ENCODE results near the gene PRRX2.

The PRRX2 gene

GRCh38 chr9:129719135-129719534, 53.7 kb downstream of the PRRX2 start:
- Histone ChIP-seq H3K4me3 (ENCODE audit: control insufficient read depth in 1 of 7, extremely low read depth in 1 of 7, insufficient read depth in 4 of 7, low read depth in 2 of 7, low read length in 6 of 7) (no peak overlapping the region), H3K4me1 (ENCODE audit: control extremely low read depth in 1 of 4, control insufficient read depth in 4 of 4, insufficient read depth in 4 of 4, low read length in 3 of 4) (peaks cover 0 to 6% (median 0%) of the 10 kb centered on the region in 4 experiments), H3K36me3 (ENCODE audit: control insufficient read depth in 4 of 4, insufficient read depth in 4 of 4, low read length in 3 of 4) (no peaks in the 10 kb centered on the region), H3K27me3 (replicated peaks in 2 of 5; ENCODE audit: control insufficient read depth in 4 of 5, insufficient read depth in 5 of 5, low read length in 4 of 5) (peaks cover 0 to 11% (median 5%) of the 10 kb centered on the region in 5 experiments), H3K27ac (ENCODE audit: insufficient read depth in 1 of 2, low read depth in 1 of 2, low read length in 2 of 2, poor library complexity in 1 of 2, severe bottlenecking in 2 of 2) (no peak overlapping the region), H3K9me3 (ENCODE audit: control extremely low read depth in 1 of 5, control insufficient read depth in 4 of 5, insufficient read depth in 2 of 5, low read depth in 1 of 5, low read length in 4 of 5) (no peaks in the 10 kb centered on the region)
- ChIA-PET CTCF (interaction anchor here (1.2 kb wide), 1 partner anchor 9 kb away, joined by 3 read pairs; no protein-coding TSS in a partner anchor), POLR2A (no interaction called here)
- no peak for DNase-seq
- WGBS (ENCODE audit: insufficient coverage): 67% methylated on average over 38 of the region's 38 CpGs

DNA sequence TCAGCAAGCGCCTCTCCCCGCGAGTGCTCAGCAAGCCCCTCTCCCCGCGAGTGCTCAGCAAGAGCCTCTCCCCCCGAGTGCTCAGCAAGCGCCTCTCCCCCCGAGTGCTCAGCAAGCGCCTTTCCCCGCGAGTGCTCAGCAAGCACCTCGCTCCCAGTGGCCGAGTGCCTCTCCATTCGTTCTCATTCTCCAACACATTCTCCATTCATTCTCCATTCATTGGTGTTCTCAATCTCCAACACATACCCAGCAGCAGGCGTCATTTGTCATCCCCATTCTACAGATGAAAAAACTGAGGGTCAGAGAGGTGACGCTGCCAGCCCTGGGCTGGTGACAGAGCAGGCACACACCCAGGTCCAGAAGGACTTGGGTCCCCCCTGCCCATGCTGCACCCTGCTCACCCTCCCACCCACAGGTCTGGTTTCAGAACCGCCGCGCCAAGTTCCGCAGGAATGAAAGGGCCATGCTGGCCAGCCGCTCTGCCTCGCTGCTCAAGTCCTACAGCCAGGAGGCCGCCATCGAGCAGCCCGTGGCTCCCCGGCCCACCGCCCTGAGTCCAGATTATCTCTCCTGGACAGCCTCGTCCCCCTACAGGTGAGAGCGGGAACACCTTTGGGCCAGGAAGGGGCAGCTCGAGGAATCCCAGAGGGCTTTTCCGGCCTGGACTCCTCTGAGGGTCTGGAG, 54.9 kb downstream of the PRRX2 start:
- no peaks in the 10 kb centered on the region for H3K4me1 ChIP-seq (ENCODE audit: control extremely low read depth in 1 of 4, control insufficient read depth in 4 of 4, insufficient read depth in 4 of 4, low read length in 3 of 4)
- H3K36me3 ChIP-seq (ENCODE audit: control insufficient read depth in 4 of 4, insufficient read depth in 4 of 4, low read length in 3 of 4): no peaks in the 10 kb centered on the region
- peak in 1 of 3 donors; percentile 19 for DNase-seq
- 88% methylated on average over 21 of the region's 31 CpGs for WGBS (ENCODE audit: insufficient coverage)
- POLR2A ChIA-PET: no interaction called here
- no peaks in the 10 kb centered on the region for H3K9me3 ChIP-seq (ENCODE audit: control extremely low read depth in 1 of 5, control insufficient read depth in 4 of 5, insufficient read depth in 2 of 5, low read depth in 1 of 5, low read length in 4 of 5)
- H3K4me3 ChIP-seq (ENCODE audit: control insufficient read depth in 1 of 7, extremely low read depth in 1 of 7, insufficient read depth in 4 of 7, low read depth in 2 of 7, low read length in 6 of 7): no peak overlapping the region
- peaks cover 0 to 11% (median 3%) of the 10 kb centered on the region in 5 experiments for H3K27me3 ChIP-seq (replicated peaks in 2 of 5; ENCODE audit: control insufficient read depth in 4 of 5, insufficient read depth in 5 of 5, low read length in 4 of 5)
- H3K27ac ChIP-seq (ENCODE audit: insufficient read depth in 1 of 2, low read depth in 1 of 2, low read length in 2 of 2, poor library complexity in 1 of 2, severe bottlenecking in 2 of 2): no peak overlapping the region
- CTCF ChIA-PET: interaction anchor here (1.2 kb wide), 1 partner anchor 9 kb away, joined by 3 read pairs; no protein-coding TSS in a partner anchor

DNA sequence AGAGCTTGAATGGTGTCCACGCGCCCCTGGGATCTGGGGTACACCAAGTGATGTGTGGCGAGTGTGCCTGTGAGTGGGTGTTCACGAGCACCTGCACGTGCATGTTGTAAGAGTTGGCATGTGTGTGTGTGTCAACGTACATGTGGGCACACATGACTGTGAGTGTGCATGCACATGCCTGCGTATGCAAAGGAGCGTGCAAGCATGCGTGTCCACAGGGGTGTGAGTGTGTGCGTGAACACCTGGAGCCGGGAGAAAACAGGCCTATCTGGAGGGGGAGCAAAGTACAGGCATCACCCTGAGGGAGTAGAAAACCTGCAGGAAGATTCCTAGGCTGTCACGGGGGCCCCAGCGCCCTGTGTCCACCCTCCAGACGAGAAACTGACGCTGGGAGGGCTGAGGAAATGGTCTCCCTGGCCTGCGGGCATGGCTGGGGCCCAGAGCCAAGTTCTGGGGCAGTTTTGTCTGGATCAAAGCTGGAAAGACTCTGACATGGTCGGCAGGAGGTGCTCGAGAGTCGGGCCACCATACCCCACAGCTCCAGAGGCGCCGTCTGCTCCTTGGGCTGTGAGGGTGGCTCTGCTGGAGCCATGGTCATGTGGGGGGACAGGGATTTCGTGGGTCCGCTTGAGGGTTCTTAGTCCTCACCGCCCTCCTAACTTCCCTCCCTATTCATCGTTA, 55.6 kb downstream of the PRRX2 start:
- ChIA-PET CTCF (interaction anchor here (1.2 to 1.7 kb wide), 2 partner anchors 9 to 19 kb away, joined by 3 to 4 read pairs; no protein-coding TSS in a partner anchor), POLR2A (interaction anchor here (0.5 kb wide), 1 partner anchor 38 kb away, joined by 3 read pairs; no protein-coding TSS in a partner anchor)
- Histone ChIP-seq H3K36me3 (ENCODE audit: control insufficient read depth in 4 of 4, insufficient read depth in 4 of 4, low read length in 3 of 4) (no peaks in the 10 kb centered on the region), H3K27me3 (replicated peaks in 2 of 5; ENCODE audit: control insufficient read depth in 4 of 5, insufficient read depth in 5 of 5, low read length in 4 of 5) (peaks cover 0 to 11% (median 3%) of the 10 kb centered on the region in 5 experiments), H3K27ac (ENCODE audit: insufficient read depth in 1 of 2, low read depth in 1 of 2, low read length in 2 of 2, poor library complexity in 1 of 2, severe bottlenecking in 2 of 2) (no peak overlapping the region), H3K4me3 (ENCODE audit: control insufficient read depth in 1 of 7, extremely low read depth in 1 of 7, insufficient read depth in 4 of 7, low read depth in 2 of 7, low read length in 6 of 7) (no peak overlapping the region), H3K9me3 (ENCODE audit: control extremely low read depth in 1 of 5, control insufficient read depth in 4 of 5, insufficient read depth in 2 of 5, low read depth in 1 of 5, low read length in 4 of 5) (no peaks in the 10 kb centered on the region), H3K4me1 (ENCODE audit: control extremely low read depth in 1 of 4, control insufficient read depth in 4 of 4, insufficient read depth in 4 of 4, low read length in 3 of 4) (no peaks in the 10 kb centered on the region)
- DNase-seq: no peak
- 93% methylated on average over 19 of the region's 25 CpGs for WGBS (ENCODE audit: insufficient coverage)

GRCh38 chr9:129722913-129723312, 57.5 kb downstream of the PRRX2 start:
- Histone ChIP-seq H3K27me3 (replicated peaks in 2 of 5; ENCODE audit: control insufficient read depth in 4 of 5, insufficient read depth in 5 of 5, low read length in 4 of 5) (peaks cover 0 to 11% (median 3%) of the 10 kb centered on the region in 5 experiments), H3K27ac (ENCODE audit: insufficient read depth in 1 of 2, low read depth in 1 of 2, low read length in 2 of 2, poor library complexity in 1 of 2, severe bottlenecking in 2 of 2) (no peak overlapping the region), H3K4me3 (ENCODE audit: control insufficient read depth in 1 of 7, extremely low read depth in 1 of 7, insufficient read depth in 4 of 7, low read depth in 2 of 7, low read length in 6 of 7) (no peak overlapping the region), H3K36me3 (ENCODE audit: control insufficient read depth in 4 of 4, insufficient read depth in 4 of 4, low read length in 3 of 4) (no peaks in the 10 kb centered on the region), H3K9me3 (ENCODE audit: control extremely low read depth in 1 of 5, control insufficient read depth in 4 of 5, insufficient read depth in 2 of 5, low read depth in 1 of 5, low read length in 4 of 5) (no peaks in the 10 kb centered on the region), H3K4me1 (ENCODE audit: control extremely low read depth in 1 of 4, control insufficient read depth in 4 of 4, insufficient read depth in 4 of 4, low read length in 3 of 4) (peaks cover 0 to 3% (median 2%) of the 10 kb centered on the region in 4 experiments)
- DNase-seq: no peak
- WGBS (ENCODE audit: insufficient coverage): 100% methylated on average over 5 of the region's 5 CpGs
- ChIA-PET CTCF (interaction anchor here (0.6 to 1.7 kb wide), 4 partner anchors 13 to 61 kb away, joined by 3 to 5 read pairs (median 4); no protein-coding TSS in a partner anchor), POLR2A (no interaction called here)

DNA sequence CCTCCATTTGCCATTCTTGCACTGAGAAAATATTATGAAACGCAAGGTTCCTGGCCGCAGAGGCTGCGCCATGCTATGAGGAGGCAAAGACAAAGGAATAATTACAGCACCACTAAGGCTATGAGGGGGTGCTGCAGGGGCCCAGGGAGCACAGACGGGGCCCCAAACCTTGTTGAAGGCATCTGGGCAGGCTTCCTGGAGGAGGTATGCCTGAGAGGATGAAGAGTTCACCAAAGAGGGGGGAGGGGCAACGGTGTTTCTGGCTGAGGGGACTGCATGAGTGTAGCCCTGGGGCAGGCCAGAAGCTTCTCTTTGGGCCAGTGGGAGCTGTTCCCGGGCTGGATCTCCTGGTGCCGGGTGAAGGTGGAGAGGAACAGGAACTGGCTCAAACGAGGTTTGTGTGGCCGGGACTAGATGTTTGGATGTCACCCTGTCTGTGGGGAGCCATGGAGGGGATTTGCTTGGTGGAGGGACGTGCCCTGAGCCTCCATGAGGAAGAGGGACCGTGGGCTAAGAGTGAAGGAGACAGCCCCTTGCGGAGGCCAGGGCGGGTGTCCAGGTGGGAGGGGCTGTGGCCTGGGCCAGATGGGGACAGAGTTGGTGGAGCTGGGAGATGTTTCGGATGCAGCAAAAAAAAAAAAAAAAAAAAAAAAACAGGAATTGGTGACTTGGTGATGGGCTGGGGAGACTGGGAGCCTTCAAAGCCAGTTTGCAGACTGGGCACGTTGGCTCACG, 59.2 kb downstream of the PRRX2 start:
- no peaks in the 10 kb centered on the region for H3K9me3 ChIP-seq (ENCODE audit: control extremely low read depth in 1 of 5, control insufficient read depth in 4 of 5, insufficient read depth in 2 of 5, low read depth in 1 of 5, low read length in 4 of 5)
- POLR2A ChIA-PET: no interaction called here
- H3K4me3 ChIP-seq (ENCODE audit: control insufficient read depth in 1 of 7, extremely low read depth in 1 of 7, insufficient read depth in 4 of 7, low read depth in 2 of 7, low read length in 6 of 7): no peak overlapping the region
- no peak for DNase-seq
- H3K4me1 ChIP-seq (ENCODE audit: control extremely low read depth in 1 of 4, control insufficient read depth in 4 of 4, insufficient read depth in 4 of 4, low read length in 3 of 4): peaks cover 0 to 3% (median 2%) of the 10 kb centered on the region in 4 experiments
- no peaks in the 10 kb centered on the region for H3K36me3 ChIP-seq (ENCODE audit: control insufficient read depth in 4 of 4, insufficient read depth in 4 of 4, low read length in 3 of 4)
- 86% methylated on average over 7 of the region's 16 CpGs for WGBS (ENCODE audit: insufficient coverage)
- CTCF ChIA-PET: interaction anchor here (0.9 to 5.3 kb wide), 6 partner anchors 10 to 65 kb away, joined by 3 to 77 read pairs (median 22); no protein-coding TSS in a partner anchor
- peaks cover 0 to 2% (median 0%) of the 10 kb centered on the region in 5 experiments for H3K27me3 ChIP-seq (replicated peaks in 2 of 5; ENCODE audit: control insufficient read depth in 4 of 5, insufficient read depth in 5 of 5, low read length in 4 of 5)
- no peak overlapping the region for H3K27ac ChIP-seq (ENCODE audit: insufficient read depth in 1 of 2, low read depth in 1 of 2, low read length in 2 of 2, poor library complexity in 1 of 2, severe bottlenecking in 2 of 2)

- Histone ChIP-seq H3K4me1 (ENCODE audit: control extremely low read depth in 1 of 4, control insufficient read depth in 4 of 4, insufficient read depth in 4 of 4, low read length in 3 of 4) (peaks cover 0 to 3% (median 2%) of the 10 kb centered on the region in 4 experiments), H3K9me3 (ENCODE audit: control extremely low read depth in 1 of 5, control insufficient read depth in 4 of 5, insufficient read depth in 2 of 5, low read depth in 1 of 5, low read length in 4 of 5) (no peaks in the 10 kb centered on the region), H3K4me3 (ENCODE audit: control insufficient read depth in 1 of 7, extremely low read depth in 1 of 7, insufficient read depth in 4 of 7, low read depth in 2 of 7, low read length in 6 of 7) (no peak overlapping the region), H3K27me3 (replicated peaks in 2 of 5; ENCODE audit: control insufficient read depth in 4 of 5, insufficient read depth in 5 of 5, low read length in 4 of 5) (peaks cover 0 to 7% (median 1%) of the 10 kb centered on the region in 5 experiments), H3K36me3 (ENCODE audit: control insufficient read depth in 4 of 4, insufficient read depth in 4 of 4, low read length in 3 of 4) (no peaks in the 10 kb centered on the region), H3K27ac (ENCODE audit: insufficient read depth in 1 of 2, low read depth in 1 of 2, low read length in 2 of 2, poor library complexity in 1 of 2, severe bottlenecking in 2 of 2) (no peak overlapping the region)
- DNase-seq: no peak
- 62% methylated on average over 9 of the region's 10 CpGs for WGBS (ENCODE audit: insufficient coverage)
- ChIA-PET POLR2A (interaction anchor here (0.6 to 0.8 kb wide), 2 partner anchors 12 to 75 kb away, joined by 4 to 5 read pairs; no protein-coding TSS in a partner anchor), CTCF (interaction anchor here (0.6 to 5.3 kb wide), 16 partner anchors 11 to 580 kb away, joined by 3 to 77 read pairs (median 4); no protein-coding TSS in a partner anchor)
These were observed 60.4 kb downstream of the PRRX2 start for GRCh38 chr9:129725795-129726251.

Measured in common myeloid progenitor, CD34-positive (primary cell).